Measurements from ENCODE around the gene HBP1.

GRCh38 chr7:107220356-107220755 lies 51.6 kb downstream of the HBP1 start:
- TF ChIP-seq CTCF (IDR thresholded peaks at IDR 0.05) (no peak), POLR2AphosphoS5 (IDR thresholded peaks at IDR 0.05) (no peak)

All from stomach (tissue), 4 donors.